Trophoblast cell (in vitro differentiated cells and primary cell): ENCODE measurements around the gene CPXM1.

Experiments used
- DNase-seq, 2 donors: peaks; one replicate each; pipeline ENCODE4 v3.0.0-alpha.2; 2016
- H2AFZ ChIP-seq: 2 replicates; pipeline ENCODE4 v1.6.1; 2013; ENCODE audit warnings: low read length, moderate library complexity, mild to moderate bottlenecking; ENCODE audit not compliant: insufficient read depth, poor library complexity
- H2AK5ac ChIP-seq: 2 replicates; pipeline ENCODE4 v1.6.1; 2013; ENCODE audit warnings: mild to moderate bottlenecking, low read length
- H2BK120ac ChIP-seq: 2 replicates; pipeline ENCODE4 v1.6.1; 2013; ENCODE audit warnings: low read length, mild to moderate bottlenecking, moderate library complexity; ENCODE audit not compliant: insufficient read depth, poor library complexity
- H2BK12ac ChIP-seq: 2 replicates; pipeline ENCODE4 v1.6.1; 2013; ENCODE audit warnings: mild to moderate bottlenecking, low read length, moderate library complexity
- H2BK5ac ChIP-seq: 2 replicates; pipeline ENCODE4 v1.6.1; 2013; ENCODE audit warnings: low read length, low read depth, moderate library complexity, mild to moderate bottlenecking; ENCODE audit not compliant: poor library complexity
- H3K14ac ChIP-seq: 2 replicates; pipeline ENCODE4 v1.6.1; 2013; ENCODE audit warnings: mild to moderate bottlenecking, low read length
- H3K18ac ChIP-seq: 2 replicates; pipeline ENCODE4 v1.6.1; 2013; ENCODE audit warnings: mild to moderate bottlenecking, low read length
- H3K23ac ChIP-seq: 2 replicates; pipeline ENCODE4 v1.6.1; 2013; ENCODE audit warnings: low read length
- H3K27ac ChIP-seq: 2 replicates; pipeline ENCODE4 v1.5.1; 2013; ENCODE audit warnings: low read depth, mild to moderate bottlenecking, inconsistent platforms, low read length, moderate library complexity
- H3K27me3 ChIP-seq: 2 replicates; pipeline ENCODE4 v1.6.1; 2013; ENCODE audit warnings: inconsistent platforms, mild to moderate bottlenecking, low read length, moderate library complexity; ENCODE audit not compliant: insufficient read depth
- H3K36me3 ChIP-seq, 2 experiments: 1 replicate in 1 of 2; 2 replicates in 1 of 2; pipeline ENCODE4 v1.6.1; 2013; ENCODE audit warnings: low read length in 2 of 2, mild to moderate bottlenecking in 2 of 2, moderate library complexity in 1 of 2; ENCODE audit not compliant: insufficient read depth in 2 of 2, control insufficient read depth in 1 of 2
- H3K4ac ChIP-seq: 2 replicates; pipeline ENCODE4 v1.6.1; 2013; ENCODE audit warnings: low read depth, mild to moderate bottlenecking, low read length, moderate library complexity
- H3K4me1 ChIP-seq, 2 experiments: 1 replicate in 1 of 2; 2 replicates in 1 of 2; pipeline ENCODE4 v1.6.1; 2013; ENCODE audit warnings: low read length in 2 of 2, mild to moderate bottlenecking in 2 of 2, moderate library complexity in 1 of 2; ENCODE audit not compliant: insufficient read depth in 2 of 2, control insufficient read depth in 1 of 2
- H3K4me2 ChIP-seq: 2 replicates; pipeline ENCODE4 v1.6.1; 2013; ENCODE audit warnings: inconsistent platforms, mild to moderate bottlenecking, low read length, moderate library complexity
- H3K4me3 ChIP-seq: 2 replicates; pipeline ENCODE4 v1.5.1; 2013; ENCODE audit warnings: mild to moderate bottlenecking, low read depth, low read length, inconsistent platforms
- H3K79me1 ChIP-seq: one replicate; pipeline ENCODE4 v1.6.1; 2013; ENCODE audit warnings: low read length
- H3K79me2 ChIP-seq: 2 replicates; pipeline ENCODE4 v1.6.1; 2013; ENCODE audit warnings: low read length, mild to moderate bottlenecking; ENCODE audit not compliant: control insufficient read depth, insufficient read depth, poor library complexity
- H3K9ac ChIP-seq: 2 replicates; pipeline ENCODE4 v1.6.1; 2013; ENCODE audit warnings: mild to moderate bottlenecking, low read length
- H3K9me3 ChIP-seq: 2 replicates; pipeline ENCODE4 v1.6.1; 2013; ENCODE audit warnings: low read depth, mild to moderate bottlenecking, control low read depth, inconsistent platforms, low read length; ENCODE audit not compliant: insufficient read depth
- H4K12ac ChIP-seq: 2 replicates; pipeline ENCODE4 v1.6.1; 2013; ENCODE audit warnings: low read depth, mild to moderate bottlenecking, low read length, moderate library complexity
- H4K8ac ChIP-seq: 2 replicates; pipeline ENCODE4 v1.6.1; 2013; ENCODE audit warnings: low read depth, mild to moderate bottlenecking, low read length, moderate library complexity
- H4K91ac ChIP-seq: one replicate; pipeline ENCODE4 v1.6.1; 2013; ENCODE audit warnings: low read depth, mild to moderate bottlenecking, low read length, moderate library complexity
- WGBS: extraction: QIAGEN DNeasy Blood & Tissue Kit; methylation state at CpG from one replicate; pipeline ENCODE4 v1.1.7; 2013; ENCODE audit warnings: missing lambda C conversion rate; ENCODE audit not compliant: insufficient read length, insufficient coverage; ENCODE audit errors: extremely low coverage; 5-methylcytosine and 5-hydroxymethylcytosine counted together

CPXM1 gene

GRCh38 chr20:2798814-2799213 is 1.6 kb downstream of the CPXM1 start:
- Histone ChIP-seq H2BK5ac (no peak overlapping the region), H3K27ac (no peak overlapping the region), H2BK120ac (no peak overlapping the region), H2AK5ac (no peak overlapping the region), H3K36me3 (peaks cover 24 to 30% of the 10 kb centered on the region in 2 experiments), H3K4ac (no peak overlapping the region), H3K9ac (no peak overlapping the region), H2BK12ac (no peak overlapping the region), H3K4me2 (no peak overlapping the region), H3K14ac (no peak overlapping the region), H3K27me3 (peaks cover 24% of the 10 kb centered on the region), H3K23ac (no peak overlapping the region), H3K4me1 (peaks cover 4 to 7% of the 10 kb centered on the region in 2 experiments), H3K9me3 (peaks cover 4% of the 10 kb centered on the region), H3K18ac (no peak overlapping the region), H3K4me3 (no peak overlapping the region), H4K8ac (no peak overlapping the region), H2AFZ (no peak overlapping the region), H4K12ac (no peak overlapping the region), H3K79me1 (no peaks in the 10 kb centered on the region), H3K79me2 (peaks cover 3% of the 10 kb centered on the region), H4K91ac (no peak overlapping the region)
- DNase-seq = no peak
- no CpG with 5 or more reads among the region's 6 CpGs for WGBS

DNA sequence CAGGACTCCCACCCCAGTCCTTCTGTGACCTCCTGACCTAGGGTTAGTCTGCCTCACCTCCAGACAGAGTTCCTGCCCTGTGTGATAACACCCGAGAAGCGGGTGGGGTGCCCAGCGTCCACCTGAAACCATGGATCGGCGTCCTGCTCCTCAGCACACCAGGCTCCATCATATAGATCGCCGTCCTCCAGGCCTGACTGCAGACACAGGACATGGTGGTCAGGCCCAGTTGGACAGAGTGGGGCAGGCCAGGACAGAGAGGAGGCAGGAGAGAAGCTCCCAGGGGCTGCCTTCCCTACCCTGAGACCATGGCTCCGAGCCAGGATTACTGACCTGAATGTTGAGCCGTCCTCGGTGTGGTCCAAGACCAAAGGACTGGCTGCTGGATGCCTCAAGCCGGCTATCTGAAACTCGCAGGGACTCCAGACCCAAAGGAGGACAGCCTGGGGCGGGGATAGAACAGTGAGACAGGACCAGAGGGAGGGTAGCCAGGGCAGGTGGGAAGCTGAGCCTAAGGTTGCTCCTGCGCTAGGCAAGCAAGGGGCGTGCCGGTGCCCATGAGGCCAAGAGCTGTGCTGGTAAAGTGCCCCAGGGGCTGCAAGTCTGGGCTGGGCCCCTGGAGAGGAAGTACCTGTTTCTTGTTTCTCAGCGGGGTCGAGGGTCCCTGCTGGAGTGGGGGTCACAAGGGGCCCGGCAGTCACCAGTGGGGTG is 2.2 kb downstream of the CPXM1 start:
- H4K12ac ChIP-seq = no peak overlapping the region
- no peak overlapping the region for H4K91ac ChIP-seq
- no peak overlapping the region for H3K4ac ChIP-seq
- no peak overlapping the region for H4K8ac ChIP-seq
- H3K79me2 ChIP-seq = peaks cover 3% of the 10 kb centered on the region
- no peak overlapping the region for H3K18ac ChIP-seq
- H2BK12ac ChIP-seq = no peak overlapping the region
- H3K23ac ChIP-seq = no peak overlapping the region
- H2AK5ac ChIP-seq = no peak overlapping the region
- no CpG with 5 or more reads among the region's 19 CpGs for WGBS
- peaks cover 4 to 7% of the 10 kb centered on the region in 2 experiments for H3K4me1 ChIP-seq
- no peak for DNase-seq
- no peaks in the 10 kb centered on the region for H3K79me1 ChIP-seq
- H3K27me3 ChIP-seq = peaks cover 20% of the 10 kb centered on the region
- peaks cover 4% of the 10 kb centered on the region for H3K9me3 ChIP-seq
- no peak overlapping the region for H2BK5ac ChIP-seq
- no peak overlapping the region for H2AFZ ChIP-seq
- no peak overlapping the region for H3K14ac ChIP-seq
- H3K27ac ChIP-seq = no peak overlapping the region
- no peak overlapping the region for H2BK120ac ChIP-seq
- H3K9ac ChIP-seq = no peak overlapping the region
- peaks cover 24 to 30% of the 10 kb centered on the region in 2 experiments for H3K36me3 ChIP-seq
- H3K4me3 ChIP-seq = no peak overlapping the region
- no peak overlapping the region for H3K4me2 ChIP-seq

DNA sequence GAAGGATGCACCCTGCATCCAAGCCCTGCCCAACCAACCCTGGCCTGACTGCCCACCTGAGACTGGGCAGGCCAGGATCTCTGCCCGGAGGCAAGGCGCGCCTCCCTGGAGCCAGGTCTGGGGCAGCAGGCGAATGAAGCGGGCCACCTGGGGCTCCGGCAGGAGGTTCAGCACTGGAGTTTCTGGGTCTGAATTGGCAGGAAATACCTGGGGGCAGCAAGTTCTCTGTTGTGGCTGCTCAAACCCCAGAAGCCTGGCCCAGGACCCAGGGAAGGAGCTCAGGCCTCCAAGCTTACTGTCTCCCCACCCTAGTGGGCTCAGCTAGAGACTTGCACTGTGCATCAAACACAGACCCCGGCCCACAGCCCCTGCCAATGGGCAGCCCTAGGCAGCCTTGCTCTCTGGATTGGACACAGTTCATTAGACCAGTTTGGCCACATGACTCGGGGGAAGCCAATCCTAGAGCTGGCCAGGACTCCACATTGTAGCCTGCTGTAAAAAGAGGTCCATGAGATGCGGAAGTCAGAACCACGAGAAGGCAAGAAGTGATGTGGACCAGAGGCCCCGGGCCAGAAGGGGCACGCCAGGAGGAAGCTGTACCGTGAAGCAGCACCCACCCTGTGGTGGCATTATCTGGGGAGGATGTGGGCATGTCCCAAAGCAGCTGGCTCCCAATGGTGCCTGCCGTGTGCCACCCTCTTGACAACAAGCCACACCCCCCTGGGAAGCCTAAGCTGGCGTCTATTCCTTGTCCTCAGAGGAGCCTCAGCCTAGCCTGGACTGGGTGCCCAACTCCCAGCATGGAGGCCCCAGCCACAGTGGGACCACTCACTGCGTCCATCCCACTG is 3.1 kb downstream of the CPXM1 start:
- H4K12ac ChIP-seq = no peak overlapping the region
- no peak overlapping the region for H3K23ac ChIP-seq
- peaks cover 4 to 7% of the 10 kb centered on the region in 2 experiments for H3K4me1 ChIP-seq
- peaks cover 4% of the 10 kb centered on the region for H3K9me3 ChIP-seq
- H3K4ac ChIP-seq = no peak overlapping the region
- WGBS = no CpG with 5 or more reads among the region's 16 CpGs
- no peak overlapping the region for H3K14ac ChIP-seq
- no peak overlapping the region for H2AFZ ChIP-seq
- H3K4me3 ChIP-seq = no peak overlapping the region
- H3K36me3 ChIP-seq = peaks cover 24 to 30% of the 10 kb centered on the region in 2 experiments
- H3K79me2 ChIP-seq = peaks cover 3% of the 10 kb centered on the region
- no peak overlapping the region for H2BK5ac ChIP-seq
- no peak overlapping the region for H3K4me2 ChIP-seq
- H3K27me3 ChIP-seq = peaks cover 18% of the 10 kb centered on the region
- no peak overlapping the region for H4K8ac ChIP-seq
- no peak for DNase-seq
- no peak overlapping the region for H2BK120ac ChIP-seq
- H3K79me1 ChIP-seq = no peaks in the 10 kb centered on the region
- H2BK12ac ChIP-seq = no peak overlapping the region
- H3K18ac ChIP-seq = no peak overlapping the region
- H4K91ac ChIP-seq = no peak overlapping the region
- H2AK5ac ChIP-seq = no peak overlapping the region
- H3K27ac ChIP-seq = no peak overlapping the region
- H3K9ac ChIP-seq = no peak overlapping the region

- Histone ChIP-seq H3K14ac (no peak overlapping the region), H2AK5ac (no peak overlapping the region), H2AFZ (no peak overlapping the region), H4K91ac (no peak overlapping the region), H3K4ac (no peak overlapping the region), H2BK120ac (no peak overlapping the region), H2BK5ac (no peak overlapping the region), H4K12ac (no peak overlapping the region), H3K79me1 (no peaks in the 10 kb centered on the region), H3K4me3 (no peak overlapping the region), H3K23ac (no peak overlapping the region), H3K27me3 (peaks cover 10% of the 10 kb centered on the region), H3K18ac (no peak overlapping the region), H3K9ac (no peak overlapping the region), H3K4me1 (peaks cover 4 to 7% of the 10 kb centered on the region in 2 experiments), H4K8ac (no peak overlapping the region), H3K36me3 (peaks cover 24 to 30% of the 10 kb centered on the region in 2 experiments), H3K4me2 (no peak overlapping the region), H3K79me2 (peaks cover 3% of the 10 kb centered on the region), H2BK12ac (no peak overlapping the region), H3K9me3 (peaks cover 4% of the 10 kb centered on the region), H3K27ac (no peak overlapping the region)
- WGBS = no CpG with 5 or more reads among the region's 20 CpGs
- DNase-seq = no peak
Measured at GRCh38 chr20:2796011-2796660, 4.3 kb downstream of the CPXM1 start.
